ENCODE data around the gene SLC7A4.

The SLC7A4 gene

GRCh38 chr22:20982563-20982882 is 49.8 kb downstream of the SLC7A4 start:
- DNase-seq: no peak

GRCh38 chr22:20981787-20982562 is 50.4 kb downstream of the SLC7A4 start, which contains the start of gene LZTR1:
Gene LZTR1, plus strand, starts transcription at chr22:20982297. Its CDS starts 75 bp downstream, at chr22:20982372.
- peak; percentile 72 for DNase-seq

- DNase-seq: no peak
Observed at GRCh38 chr22:20980938-20981722, 51.2 kb downstream of the SLC7A4 start.

- DNase-seq: no peak
Observed at GRCh38 chr22:20980523-20980922, 51.8 kb downstream of the SLC7A4 start.

- DNase-seq: no peak
Observed at GRCh38 chr22:20979940-20980453, 52.4 kb downstream of the SLC7A4 start.

- DNase-seq: peak; percentile 60
Observed at GRCh38 chr22:20979243-20979809, 53.0 kb downstream of the SLC7A4 start.
